GM18873 (cell line): Measurements from ENCODE around the gene TTC39B.
"Not testable (repeated sequence)": the region's sequence is repeated elsewhere in the genome, so short reads cannot be mapped to it uniquely, and the experiment has no call there.

Experiments used
- ATAC-seq: cut with Tn5 transposase; IDR thresholded peaks from one replicate; pipeline ENCODE4 v1.9.1; 2021; ENCODE audit warnings: mild to moderate bottlenecking, moderate library complexity, moderate number of reproducible peaks; ENCODE audit not compliant: unreplicated experiment, low FRiP score

Gene TTC39B

DNA sequence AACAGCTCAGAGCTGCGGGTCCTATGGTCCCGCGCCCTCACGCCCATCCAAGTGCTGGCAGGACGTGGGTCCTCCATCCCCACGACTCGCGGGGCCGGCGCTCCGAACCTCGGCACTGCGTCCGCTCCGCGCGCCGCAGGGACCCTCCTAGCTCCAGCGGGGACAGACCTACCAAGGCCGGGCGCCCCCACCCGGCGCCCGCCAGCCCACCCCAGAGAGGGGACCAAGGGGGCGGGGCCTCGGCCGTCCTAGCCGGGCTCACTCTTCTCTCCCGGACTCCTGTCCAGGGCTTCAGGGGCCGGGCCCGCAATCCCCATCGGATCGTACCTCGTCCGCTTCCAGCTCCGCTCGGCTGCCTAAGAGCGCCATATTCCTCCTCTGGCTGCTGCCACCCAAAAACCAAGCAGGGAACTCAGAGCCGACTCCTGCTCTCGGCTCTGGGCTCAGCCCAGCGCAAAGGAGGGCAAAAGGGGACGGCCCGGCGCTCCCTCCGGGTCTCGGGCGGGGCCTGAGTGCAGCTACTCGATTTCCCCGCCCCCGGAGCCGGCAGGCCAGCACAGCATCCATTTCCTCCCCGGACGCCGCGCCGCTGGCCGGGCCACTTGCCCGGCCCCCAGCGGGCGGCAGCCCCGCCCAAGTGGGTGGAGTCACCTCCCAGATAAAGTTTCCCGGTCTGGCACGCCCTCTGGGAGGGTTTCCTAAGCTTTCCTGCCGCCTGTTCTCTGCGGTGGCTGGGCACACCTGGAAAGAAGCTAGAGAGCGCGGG is at the start of gene TTC39B:
TSS of gene TTC39B (minus strand) at position 460 of the 766 bp plus-strand sequence. CDS start at position 369, 91 bp downstream.
- ATAC-seq: peak; percentile 94

DNA sequence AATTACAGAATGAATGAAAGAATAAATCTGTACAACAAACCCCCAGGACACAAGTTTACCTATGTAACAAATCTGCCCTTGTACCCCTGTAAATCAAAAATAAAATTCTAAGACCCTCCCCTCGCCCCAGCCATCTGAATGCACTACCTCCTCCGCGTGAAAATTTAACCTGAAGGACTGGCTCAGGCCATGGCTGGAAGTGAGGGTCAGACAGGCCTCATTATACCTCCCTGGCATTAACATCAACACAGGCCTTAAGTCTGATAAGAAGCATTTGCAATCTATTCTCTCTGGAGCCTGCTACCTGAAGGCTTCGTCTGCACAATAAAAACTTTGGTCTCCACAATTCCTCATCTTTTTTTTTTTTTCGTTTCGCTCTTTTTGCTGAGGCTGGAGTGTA is 48.7 kb upstream of the TTC39B start:
- ATAC-seq: no peak

DNA sequence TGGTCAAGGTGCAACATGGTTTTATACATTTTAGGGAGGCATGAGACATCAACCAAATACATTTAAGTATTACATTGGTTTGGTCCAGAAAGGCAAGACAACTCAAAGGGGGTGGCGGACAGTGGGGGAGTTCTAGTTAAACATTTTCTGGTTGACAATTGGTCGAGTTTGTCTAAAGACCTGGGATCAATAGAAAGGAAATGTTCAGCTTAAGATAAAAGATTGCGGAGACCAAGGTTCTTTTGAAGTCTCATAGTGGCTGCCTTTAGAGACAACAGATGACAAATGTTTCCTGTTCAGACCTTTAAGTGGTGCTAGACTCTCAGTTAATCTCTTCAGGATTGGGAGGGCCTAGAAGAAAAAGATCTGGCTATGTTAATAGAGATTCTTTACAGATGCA is 47.7 kb upstream of the TTC39B start:
- ATAC-seq: no peak

DNA sequence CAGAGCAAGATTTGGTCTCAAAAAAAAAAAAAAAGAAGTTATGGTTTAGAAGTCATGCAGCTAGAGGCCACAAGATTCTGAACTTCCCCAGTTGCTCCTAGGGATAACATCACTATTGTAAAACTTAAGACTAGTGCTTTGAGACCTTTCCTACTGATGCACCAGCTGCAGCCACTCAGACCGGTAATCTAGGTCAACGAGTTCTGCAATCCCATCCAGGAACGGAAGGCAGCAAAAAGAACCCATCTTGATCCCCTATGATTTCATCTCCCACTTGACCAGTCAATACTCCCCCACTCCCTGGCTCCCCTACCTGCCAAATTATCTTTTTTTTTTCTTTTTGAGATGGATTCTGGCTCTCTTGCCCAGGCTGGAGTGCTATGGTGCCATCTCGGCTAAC is 46.9 kb upstream of the TTC39B start:
- no peak for ATAC-seq

DNA sequence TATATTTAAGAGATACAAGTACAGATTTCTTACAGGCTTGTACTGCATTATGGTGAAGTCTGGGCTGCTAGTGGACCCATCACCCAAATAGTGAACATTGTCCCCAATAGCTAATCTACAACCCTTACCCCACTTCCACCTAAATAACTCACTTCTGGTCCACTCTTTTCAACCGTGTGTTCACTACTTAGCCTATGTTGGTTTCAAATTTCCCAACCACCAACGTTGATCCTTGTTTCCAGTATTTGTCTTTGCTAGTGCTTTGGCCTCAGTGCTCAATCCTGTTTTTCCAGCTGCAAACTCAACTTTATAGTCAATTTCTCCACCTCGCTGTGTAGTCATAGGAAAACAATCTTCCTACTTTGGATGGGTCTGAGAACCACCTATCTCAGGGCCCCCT is 45.3 kb upstream of the TTC39B start:
- ATAC-seq: no peak

DNA sequence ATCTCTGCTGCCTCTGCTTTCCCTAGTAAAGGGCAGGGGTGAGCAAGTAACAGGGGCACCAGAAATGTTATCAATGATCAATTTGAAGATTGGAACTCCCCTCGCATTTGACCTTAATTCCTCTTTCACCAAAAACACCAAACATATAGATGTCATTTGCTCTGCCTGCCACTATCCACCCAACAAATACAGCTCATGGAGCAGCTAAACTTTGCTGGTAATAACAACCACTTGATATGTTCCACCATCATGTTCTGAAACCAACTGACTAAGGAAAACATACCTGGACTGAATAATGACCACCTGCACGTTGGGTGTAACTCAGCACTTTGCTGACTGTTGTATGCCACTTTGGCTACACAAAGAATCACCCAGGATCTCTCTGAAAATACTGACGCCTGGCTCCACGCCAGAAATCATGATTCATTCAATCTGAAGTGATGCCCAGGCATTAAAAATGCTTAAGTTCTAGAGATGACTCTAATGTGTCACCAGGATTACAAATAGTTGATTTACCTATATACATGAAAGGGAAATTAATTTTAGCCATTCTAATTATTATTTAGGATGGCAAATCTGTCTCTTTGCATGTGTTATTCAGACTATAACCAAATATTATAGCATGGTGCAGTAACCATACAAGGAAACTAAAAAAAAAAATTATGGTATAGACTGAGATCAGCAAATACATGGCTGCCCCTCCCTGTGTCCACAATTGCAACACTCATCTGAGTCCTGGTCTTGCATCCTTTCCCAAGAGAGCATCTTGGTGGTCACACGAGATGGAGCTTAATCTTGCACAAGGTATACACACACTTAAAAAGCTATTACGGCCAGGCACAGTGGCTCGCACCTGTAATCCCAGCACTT is 43.1 kb upstream of the TTC39B start:
- no peak for ATAC-seq

DNA sequence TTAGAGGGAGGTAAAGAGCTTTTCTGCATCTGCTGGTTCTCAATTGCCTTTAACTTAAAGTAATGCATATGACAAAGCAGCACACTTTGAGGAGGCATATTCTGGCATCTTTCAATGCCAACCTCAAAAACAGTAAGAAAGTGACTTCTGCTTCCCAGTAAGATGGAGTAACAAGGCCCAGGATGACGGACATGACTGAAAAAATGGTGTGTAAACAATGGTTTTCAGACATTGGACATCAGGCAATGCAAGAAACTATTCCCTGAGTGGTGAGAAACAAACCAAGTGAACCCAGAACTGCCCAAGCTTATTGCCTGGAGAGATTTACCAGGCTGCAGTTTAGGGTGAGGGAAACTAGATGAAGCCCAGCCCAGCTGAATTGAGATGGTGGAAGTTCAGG is 39.8 kb upstream of the TTC39B start:
- ATAC-seq: no peak

DNA sequence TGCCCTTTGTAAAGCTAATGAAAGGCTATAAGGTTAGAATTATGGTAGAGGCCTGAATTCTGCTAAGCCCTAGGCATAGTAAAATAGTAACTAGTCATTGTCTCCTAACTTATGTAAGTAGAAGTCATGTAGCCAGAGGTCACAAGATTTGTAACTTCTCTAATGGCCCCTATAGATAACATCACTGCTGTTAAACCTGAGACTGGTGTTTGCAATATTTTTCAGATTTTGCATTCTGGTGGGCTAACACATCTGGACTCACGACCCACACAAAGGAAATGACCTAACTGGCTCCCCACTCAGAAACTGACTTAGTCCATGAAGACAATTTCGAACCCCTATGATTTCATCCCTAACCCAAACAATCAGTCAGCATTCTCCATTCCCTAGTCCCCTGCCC is 37.2 kb upstream of the TTC39B start:
- ATAC-seq: no peak

DNA sequence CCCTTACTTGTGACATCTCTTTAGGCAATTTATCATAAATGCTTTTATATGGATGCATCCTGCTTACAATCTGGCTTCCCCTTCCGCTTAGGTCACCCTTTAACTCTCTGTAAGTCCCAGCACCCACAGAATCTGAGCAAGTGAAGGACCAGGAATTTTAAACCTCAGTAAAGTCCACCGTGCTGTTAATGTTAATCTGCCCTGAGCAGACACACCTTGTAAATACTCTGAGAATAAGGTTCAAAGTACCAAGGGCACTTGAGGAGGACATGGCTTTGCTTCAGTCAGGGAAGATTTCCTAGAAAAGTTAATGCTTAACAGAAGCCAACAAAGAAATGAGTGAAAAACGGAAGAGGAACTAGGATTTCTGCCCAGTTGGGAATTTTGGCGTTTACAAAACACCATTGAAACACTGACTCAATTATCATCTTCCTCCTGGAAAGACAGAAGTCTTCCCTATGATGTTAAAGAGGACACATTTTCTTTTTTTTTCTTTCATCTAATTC is 26.4 kb upstream of the TTC39B start:
- no peak for ATAC-seq

DNA sequence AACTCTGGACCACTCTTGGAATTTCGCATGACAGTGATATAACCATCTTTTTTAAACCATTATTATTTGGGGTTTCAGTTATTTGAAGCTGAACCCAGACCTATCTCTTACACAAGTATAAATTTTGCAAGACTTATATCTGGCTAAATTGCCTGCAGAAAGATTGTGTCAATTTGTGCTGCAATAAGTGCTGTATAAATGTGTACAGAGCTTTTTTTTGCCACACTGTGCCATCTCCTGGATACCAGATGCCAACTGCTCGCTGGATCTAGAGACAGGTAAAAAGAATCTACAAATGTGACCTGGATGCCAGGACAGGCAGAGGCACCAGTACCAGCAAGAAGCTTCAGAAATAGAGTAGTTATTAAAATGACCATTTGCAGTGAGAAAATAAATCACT is 25.9 kb upstream of the TTC39B start:
- ATAC-seq: no peak

DNA sequence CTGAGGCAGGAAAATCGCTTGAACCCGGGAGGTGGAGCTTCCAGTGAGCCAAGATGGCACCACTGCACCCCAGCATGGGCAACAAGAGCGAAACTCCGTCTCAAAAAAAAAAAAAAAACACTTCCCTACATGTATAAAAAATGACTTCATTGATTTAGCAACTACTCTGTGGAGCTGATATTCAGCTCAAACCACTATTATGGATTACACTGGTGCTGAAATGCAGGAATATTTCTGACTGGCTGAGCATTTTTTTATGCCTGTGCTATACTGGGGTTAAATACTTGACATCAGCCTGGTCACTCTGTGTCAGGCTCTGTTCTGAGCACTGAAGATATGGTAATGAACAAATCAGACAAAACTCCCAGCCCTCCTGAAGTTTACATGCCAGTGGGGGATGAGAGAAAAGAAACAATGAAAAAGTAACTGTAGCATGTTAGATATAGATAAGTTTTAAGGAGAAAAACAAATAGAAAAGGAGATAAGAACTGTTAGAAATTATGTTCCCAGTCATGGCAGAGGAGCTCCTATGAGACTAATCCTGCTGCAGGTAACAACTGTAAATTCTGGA is 22.6 kb upstream of the TTC39B start:
- ATAC-seq: no peak

DNA sequence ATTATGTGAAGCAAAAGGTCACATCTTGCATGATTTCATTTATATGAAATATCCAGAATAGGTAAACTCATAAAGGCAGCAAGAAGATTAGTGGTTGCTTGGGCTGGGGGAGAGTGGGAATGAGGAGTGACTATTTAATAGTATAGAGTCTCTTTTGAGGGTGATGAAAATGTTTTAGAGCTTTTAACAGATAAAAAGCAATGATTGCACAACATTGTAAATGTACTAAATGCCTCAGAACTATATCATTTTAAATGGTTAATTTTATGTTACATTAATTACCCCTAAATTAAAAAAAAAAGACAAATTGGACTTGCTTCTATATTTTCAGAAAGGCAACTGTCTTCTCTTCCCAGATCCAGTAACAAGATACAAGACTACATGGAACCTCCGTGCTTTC is 21.9 kb upstream of the TTC39B start:
- no peak for ATAC-seq

DNA sequence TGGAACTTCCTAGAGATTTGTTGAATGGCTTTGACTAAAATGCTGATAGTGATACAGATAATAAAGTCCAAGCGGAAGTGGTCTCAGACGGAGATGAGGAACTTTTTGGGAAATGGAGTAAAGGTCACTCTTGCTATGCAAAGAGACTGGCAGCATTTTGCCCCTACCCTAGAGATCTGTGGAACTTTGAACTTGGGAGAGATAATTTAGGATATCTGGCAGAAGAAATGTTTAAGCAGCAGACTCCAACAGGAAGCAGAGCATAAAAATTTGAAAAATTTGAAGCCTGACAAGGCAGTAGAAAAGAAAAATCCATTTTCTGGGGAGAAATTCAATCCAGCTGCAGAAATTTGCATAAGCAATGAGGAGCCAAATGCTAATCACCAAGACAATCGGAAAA is 15.7 kb upstream of the TTC39B start:
- not testable (repeated sequence) for ATAC-seq

DNA sequence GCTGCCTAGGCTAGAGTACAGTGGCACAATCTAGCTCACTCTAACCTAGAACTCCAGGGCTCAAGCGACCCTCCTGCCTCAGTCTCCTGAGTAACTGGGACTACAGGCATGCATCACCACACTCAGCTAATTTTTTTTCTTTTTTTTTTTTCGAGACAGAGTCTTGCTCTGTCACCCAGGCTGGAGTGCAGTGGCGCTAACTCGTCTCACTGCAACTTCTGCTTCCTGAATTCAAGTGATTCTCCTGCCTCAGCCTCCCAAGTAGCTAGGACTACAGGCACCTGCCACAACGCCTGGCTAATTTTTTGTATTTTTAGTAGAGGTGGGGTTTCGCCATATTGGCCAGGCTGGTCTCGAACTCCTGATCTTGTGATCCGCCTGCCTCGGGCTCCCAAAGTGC is 12.6 kb upstream of the TTC39B start:
- not testable (repeated sequence) for ATAC-seq

DNA sequence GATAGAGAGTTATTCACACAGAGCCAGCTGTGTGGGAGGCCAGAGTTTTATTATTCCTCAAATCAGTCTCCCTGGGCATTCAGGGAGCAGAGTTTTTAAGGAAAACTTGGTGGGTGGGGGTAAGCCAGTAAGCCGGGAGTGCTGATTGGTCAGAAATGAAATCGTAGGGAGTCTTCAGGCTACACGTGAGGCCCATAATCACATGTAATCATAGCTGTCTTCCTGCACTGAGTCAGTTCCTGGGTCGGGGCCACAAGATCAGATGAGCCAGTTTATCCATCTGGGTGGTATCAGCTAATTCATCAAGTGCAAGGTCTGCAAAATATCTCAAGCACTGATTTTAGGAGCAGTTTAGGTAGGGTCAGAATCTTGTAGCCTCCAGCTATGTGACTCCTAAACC is 10.8 kb upstream of the TTC39B start:
- no peak for ATAC-seq

DNA sequence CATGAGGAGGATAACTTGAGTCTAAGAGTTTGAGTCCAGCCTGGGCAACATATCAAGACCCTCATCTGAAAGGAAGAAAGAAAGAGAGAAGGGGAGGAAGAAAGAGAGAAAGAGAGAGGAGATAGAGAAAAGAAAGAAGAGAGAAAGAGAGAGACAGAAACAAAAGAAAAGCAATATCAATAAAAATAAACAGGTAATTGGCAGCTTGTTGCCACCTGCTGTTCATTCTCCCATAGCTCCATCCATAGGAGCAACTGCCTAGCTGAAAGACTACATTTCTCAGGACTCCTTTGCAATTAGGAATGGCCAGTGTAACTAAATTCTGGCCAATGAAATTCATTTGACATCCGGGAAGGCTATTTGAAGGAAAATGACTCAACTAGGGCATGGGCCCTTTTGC is 4.6 kb upstream of the TTC39B start:
- ATAC-seq: no peak

DNA sequence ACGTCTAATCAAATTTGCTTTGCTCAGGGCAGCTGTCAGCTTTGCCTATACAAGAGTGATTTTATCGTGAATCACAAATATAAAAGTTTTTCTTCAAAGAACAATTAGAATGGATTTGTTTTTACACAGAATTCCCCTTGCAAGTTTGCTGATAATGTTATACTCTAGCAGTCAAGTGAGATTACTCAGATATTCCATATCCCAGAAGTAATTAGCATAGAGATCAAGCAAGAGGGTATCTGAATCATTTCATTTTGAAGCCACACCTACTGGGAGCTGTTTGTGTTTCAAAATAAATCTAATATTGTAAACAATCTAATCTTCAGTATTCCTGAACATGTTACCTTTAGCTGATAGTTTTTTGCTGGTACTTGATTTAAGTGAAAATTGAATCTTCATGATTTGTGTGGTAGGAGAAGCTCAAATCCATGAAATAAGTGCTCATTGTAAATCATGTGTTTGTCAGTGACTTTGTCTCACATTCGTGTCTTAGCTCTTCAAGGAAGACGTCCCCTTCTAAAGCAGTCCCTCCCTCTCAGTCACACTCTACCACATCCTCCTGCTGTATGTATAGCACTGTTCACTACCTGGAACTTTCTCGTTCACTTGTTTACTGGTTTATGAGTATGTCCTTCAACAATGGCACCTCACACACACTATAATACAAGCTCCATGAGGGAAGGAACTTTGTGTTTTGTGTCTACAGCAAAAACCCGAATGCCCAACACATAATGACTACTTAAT is 3.3 kb upstream of the TTC39B start:
- no peak for ATAC-seq

DNA sequence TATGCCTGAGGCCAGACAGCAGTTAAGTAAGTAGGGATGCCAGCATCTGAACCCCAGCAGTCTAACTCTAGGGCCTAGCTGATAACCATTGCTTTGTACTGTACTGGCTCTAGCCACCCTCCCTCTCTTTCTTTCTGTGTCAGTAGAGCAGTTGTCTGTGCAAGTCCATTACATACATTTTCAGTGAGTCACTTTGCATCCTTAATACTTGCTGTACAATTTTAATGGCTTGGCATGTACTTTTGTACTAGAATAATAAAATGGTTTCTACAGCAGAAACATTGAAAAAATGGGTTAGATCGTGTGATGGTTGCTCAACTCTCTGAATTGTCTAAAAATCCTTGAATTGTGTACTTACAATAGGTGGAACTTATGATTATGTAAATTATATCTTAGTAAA is 1.5 kb upstream of the TTC39B start:
- no peak for ATAC-seq

DNA sequence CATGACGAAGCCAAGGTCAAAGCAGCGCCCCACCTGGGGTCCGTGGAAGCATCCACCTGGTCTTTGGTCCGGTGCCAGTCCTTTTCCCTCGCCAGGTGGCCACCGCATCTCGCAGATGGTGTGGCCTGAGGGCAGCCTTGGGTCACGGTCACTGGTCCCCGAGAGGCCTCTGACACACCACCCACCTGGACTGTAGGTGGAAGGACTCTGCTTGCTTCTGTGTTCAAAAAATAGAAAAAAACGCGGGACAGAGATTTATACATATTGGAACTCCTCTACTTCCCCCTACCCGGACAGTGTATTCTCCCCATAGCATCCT is 466 bp upstream of the TTC39B start:
- no peak for ATAC-seq

DNA sequence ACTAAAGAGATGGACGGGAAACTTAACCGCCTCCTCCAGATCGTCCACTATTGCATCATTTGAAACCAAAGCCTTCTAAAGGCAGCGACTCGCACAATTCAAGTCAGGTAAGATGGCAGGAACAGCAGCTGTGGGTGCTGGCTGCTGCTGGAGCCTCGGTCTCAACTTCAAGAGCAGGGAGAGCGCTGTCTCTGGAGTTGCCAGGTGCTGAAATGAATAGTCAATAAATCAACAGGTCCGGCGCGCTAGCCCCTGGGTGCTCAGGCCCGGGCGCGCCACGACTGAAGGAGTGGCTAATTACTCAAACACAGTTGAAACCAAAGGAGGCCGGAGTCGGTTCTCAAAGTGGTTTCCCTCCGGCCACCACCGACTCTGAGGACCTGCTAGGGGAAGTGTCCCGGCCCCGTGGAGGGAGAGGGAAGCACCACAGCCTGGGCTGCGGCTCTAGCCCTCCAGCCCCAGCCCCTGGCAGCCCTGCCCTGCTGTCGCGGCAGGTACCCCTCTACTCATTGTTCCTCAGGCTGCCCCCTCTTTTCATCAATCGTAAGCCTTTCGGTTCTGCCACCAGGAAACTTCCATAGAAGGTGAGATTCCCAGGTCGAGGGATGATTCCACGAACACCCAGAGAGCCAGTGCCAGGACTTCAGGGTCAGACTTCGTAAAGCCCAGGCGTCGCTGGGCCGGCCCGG is 804 bp downstream of the TTC39B start:
- no peak for ATAC-seq
